Heart right ventricle (tissue), 16 donors: ENCODE measurements around the gene MRM2. TPM values are rescaled to one million over a fixed set of nuclear protein-coding genes. Genes with fewer than 3 reads are reported as not detected.

Experiments
- ATAC-seq, 8 donors: fragments of 200-7000 bp; cut with Tn5 transposase; one replicate each; pipeline ENCODE4 v1.9.1; 2020; ENCODE audit warnings: mild to moderate bottlenecking in 8 of 8, moderate library complexity in 8 of 8, moderate number of reproducible peaks in 1 of 8
- DNase-seq, 2 donors: peaks; one replicate each; pipeline ENCODE4 v3.0.0-alpha.2; 2020
- H3K27ac ChIP-seq, 10 donors: fragments of 200-600 bp; sonication (generic) in 2 of 10; one replicate each; pipeline versions ENCODE4 v1.5.0 to v1.8.0; 2020 to 2022; ENCODE audit warnings: mild to moderate bottlenecking in 3 of 10
- H3K27me3 ChIP-seq, 7 donors: fragments of 200-600 bp; one replicate each; pipeline ENCODE4 v1.8.0; 2021 to 2022; ENCODE audit warnings: mild to moderate bottlenecking in 2 of 7
- H3K36me3 ChIP-seq, 9 donors: fragments of 200-600 bp; sonication (generic) in 1 of 9; one replicate each; pipeline versions ENCODE4 v1.5.0 to v1.8.0; 2020 to 2022; ENCODE audit warnings: mild to moderate bottlenecking in 2 of 9
- H3K4me1 ChIP-seq, 9 donors: fragments of 200-600 bp; sonication (generic) in 1 of 9; one replicate each; pipeline versions ENCODE4 v1.5.0 to v1.8.0; 2020 to 2022; ENCODE audit warnings: mild to moderate bottlenecking in 4 of 9
- H3K4me3 ChIP-seq, 10 donors: fragments of 200-600 bp; sonication (generic) in 2 of 10; one replicate each; pipeline versions ENCODE4 v1.5.0 to v1.8.0; 2020 to 2022; ENCODE audit warnings: mild to moderate bottlenecking in 7 of 10, moderate library complexity in 2 of 10
- H3K9me3 ChIP-seq, 11 donors: fragments of 200-600 bp in 10 of 11; sonication (generic) in 2 of 11; one replicate each; pipeline versions ENCODE4 v1.5.0 to v1.8.0; 2013 to 2022; ENCODE audit warnings: mild to moderate bottlenecking in 2 of 11, control low read depth in 1 of 11, moderate library complexity in 1 of 11
- CTCF ChIP-seq, 9 donors: fragments of 200-600 bp; sonication (generic) in 2 of 9; IDR thresholded peaks; one replicate each; pipeline versions ENCODE4 v1.5.0 to v1.8.0; 2021 to 2022; ENCODE audit warnings: antibody characterized with exemption in 9 of 9, mild to moderate bottlenecking in 5 of 9, moderate library complexity in 1 of 9
- WGBS, 2 donors: extraction: QIAGEN DNeasy Blood & Tissue Kit; methylation state at CpG; one replicate each; pipeline ENCODE4 v1.1.7; 2013; ENCODE audit warnings: inconsistent platforms in 1 of 2; 5-methylcytosine and 5-hydroxymethylcytosine counted together
- intact Hi-C, 10 donors: fragments of 100-400 bp; cut with DNase I; formaldehyde crosslinking; loops; one replicate each; pipeline versions ENCODE4 v1.11.1 to v1.14.2; 2022
- polyA plus RNA-seq, 2 donors: library from polyadenylated mRNA; stranded (reverse); fragments of 200-250 nt; gene quantifications; one replicate each; pipeline ENCODE4 v1.2.3, GENCODE V29; 2013
- total RNA-seq, 10 donors: library from RNA; stranded (reverse); fragmentation: NEBNext Ultra II Directional in 3 of 10; extraction: Animal tissue kit (Norgen Biotek cat#: 25700) in 3 of 10; gene quantifications; one replicate each; pipeline versions ENCODE4 v1.2.1 to v1.2.4, GENCODE V29; 2021 to 2023
- donor health status: Arrhythmogenic right ventricular cardiomyopathy.
- donor health status: ischemic (EF 13 %, LVEDD 7.1; RV severe dilation, severe dysfunction).
- donor health status: healthy with polysubstance abuse.
- donor health status: DM: no; HTN: yes; CAD: no.
- donor health status: DM: no; HTN: no; CAD: no.
- donor health status: ischemic (EF 25% LVEDD 6.9; RV normal size, moderate dysfunction).
- donor health status: ischemic (EF 25% LVEDD 5.7; RV mildly dilated, moderate dysfunction).
- donor health status: healthy.
- donor health status: DM: yes; HTN: yes; CAD: no.
- donor health status: Ischemic cardiomyopathy.
- donor health status: ischemic (EF 35%, LVEDD 5.7; RV mildly dilated, moderate dysfunction).
- donor health status: nonischemic (EF 11% LVEDD 7.7; RV severe dilation, severe dysfunction).
- donor health status: DM: yes; HTN: yes; CAD: no.
- donor health status: PGD.
- donor health status: ischemic (EF 29% LVEDD 5.4; RV normal size, mild dysfunction).
- donor health status: nonischemic (EF 23%, LVEDD 6.1; RV moderate dilation, normal function).

The MRM2 gene
- total and polyA plus RNA-seq, 12 donors: 14.2 to 25.0 (median 19.6) TPM

- no peak overlapping the region for H3K27ac ChIP-seq
- H3K4me3 ChIP-seq: no peak overlapping the region
- ATAC-seq: no peak
- intact Hi-C loops: no loop called here
- H3K27me3 ChIP-seq: no peaks in the 10 kb centered on the region
- DNase-seq: no peak
- H3K36me3 ChIP-seq: peaks cover 0 to 76% (median 8%) of the 10 kb centered on the region in 9 donors
- 88 to 89% methylated on average over 15 of the region's 15 CpGs for WGBS, 2 donors
- no peak for TF ChIP-seq CTCF (IDR thresholded peaks at IDR 0.05)
- no peaks in the 10 kb centered on the region for H3K9me3 ChIP-seq
- peaks cover 5 to 24% (median 17%) of the 10 kb centered on the region in 9 donors for H3K4me1 ChIP-seq
Measured at GRCh38 chr7:2227699-2228098, 14.3 kb downstream of the MRM2 start.

- Histone ChIP-seq H3K36me3 (peaks cover 0 to 95% (median 8%) of the 10 kb centered on the region in 9 donors), H3K27ac (no peak overlapping the region), H3K4me3 (no peak overlapping the region), H3K27me3 (no peaks in the 10 kb centered on the region), H3K4me1 (peaks cover 1 to 10% (median 3%) of the 10 kb centered on the region in 9 donors), H3K9me3 (no peaks in the 10 kb centered on the region)
- no peak for TF ChIP-seq CTCF (IDR thresholded peaks at IDR 0.05)
- intact Hi-C loops: no loop called here
- no peak for ATAC-seq
- 96 to 97% methylated on average over 13 of the region's 13 CpGs for WGBS, 2 donors
- DNase-seq: no peak
Measured at GRCh38 chr7:2225830-2226229, 16.2 kb downstream of the MRM2 start.

- peak in 2 of 8 donors; percentile 15 to 25 for ATAC-seq
Measured at GRCh38 chr7:2225336-2225735, 16.7 kb downstream of the MRM2 start.

GRCh38 chr7:2224934-2225333, 17.1 kb downstream of the MRM2 start:
- H3K9me3 ChIP-seq: no peaks in the 10 kb centered on the region
- 50 to 73% methylated on average over 4 of the region's 4 CpGs for WGBS, 2 donors
- H3K36me3 ChIP-seq: peaks cover 0 to 100% (median 15%) of the 10 kb centered on the region in 9 donors
- no peak for TF ChIP-seq CTCF (IDR thresholded peaks at IDR 0.05)
- H3K4me3 ChIP-seq: no peak overlapping the region
- no peaks in the 10 kb centered on the region for H3K27me3 ChIP-seq
- no peak overlapping the region for H3K27ac ChIP-seq
- H3K4me1 ChIP-seq: peaks cover 0 to 7% (median 0%) of the 10 kb centered on the region in 9 donors
- intact Hi-C loops: no loop called here
- no peak for DNase-seq
- ATAC-seq: peak in 4 of 8 donors; percentile 32 to 60 (median 44)

More at GRCh38 chr7:2225336-2225735, 16.7 kb downstream of the MRM2 start:
- no peaks in the 10 kb centered on the region for H3K27me3 ChIP-seq
- TF ChIP-seq CTCF (IDR thresholded peaks at IDR 0.05): no peak
- DNase-seq: no peak
- no peak overlapping the region for H3K27ac ChIP-seq
- H3K4me1 ChIP-seq: peaks cover 0 to 7% (median under 1%) of the 10 kb centered on the region in 9 donors
- no peaks in the 10 kb centered on the region for H3K9me3 ChIP-seq
- H3K36me3 ChIP-seq: peaks cover 0 to 100% (median 11%) of the 10 kb centered on the region in 9 donors
- WGBS, 2 donors: 84 to 85% methylated on average over 14 of the region's 14 CpGs
- intact Hi-C loops: no loop called here
- H3K4me3 ChIP-seq: no peak overlapping the region
